Retinal pigment epithelial cell (primary cell): Measurements from ENCODE around the gene USH1G.
A peak's percentile ranks its signal among the peaks of the same experiment; 100 is the strongest.
"Not testable (repeated sequence)": the region's sequence is repeated elsewhere in the genome, so short reads cannot be mapped to it uniquely, and the experiment has no call there.

Experiments
- DNase-seq: peaks from one replicate; pipeline ENCODE4 v3.0.0-alpha.2; 2010; ENCODE audit warnings: low read depth
- H3K4me3 ChIP-seq: 2 replicates; pipeline ENCODE4 v1.5.1; 2011; ENCODE audit warnings: mild to moderate bottlenecking, low read length, control low read depth, moderate library complexity
- TF ChIP-seq, protein P1 (sequence below): conservative IDR thresholded peaks from 2 replicates; pipeline ENCODE4 v1.5.1; 2011; ENCODE audit warnings: low read depth, low read length, control low read depth, inconsistent platforms

The USH1G gene

DNA sequence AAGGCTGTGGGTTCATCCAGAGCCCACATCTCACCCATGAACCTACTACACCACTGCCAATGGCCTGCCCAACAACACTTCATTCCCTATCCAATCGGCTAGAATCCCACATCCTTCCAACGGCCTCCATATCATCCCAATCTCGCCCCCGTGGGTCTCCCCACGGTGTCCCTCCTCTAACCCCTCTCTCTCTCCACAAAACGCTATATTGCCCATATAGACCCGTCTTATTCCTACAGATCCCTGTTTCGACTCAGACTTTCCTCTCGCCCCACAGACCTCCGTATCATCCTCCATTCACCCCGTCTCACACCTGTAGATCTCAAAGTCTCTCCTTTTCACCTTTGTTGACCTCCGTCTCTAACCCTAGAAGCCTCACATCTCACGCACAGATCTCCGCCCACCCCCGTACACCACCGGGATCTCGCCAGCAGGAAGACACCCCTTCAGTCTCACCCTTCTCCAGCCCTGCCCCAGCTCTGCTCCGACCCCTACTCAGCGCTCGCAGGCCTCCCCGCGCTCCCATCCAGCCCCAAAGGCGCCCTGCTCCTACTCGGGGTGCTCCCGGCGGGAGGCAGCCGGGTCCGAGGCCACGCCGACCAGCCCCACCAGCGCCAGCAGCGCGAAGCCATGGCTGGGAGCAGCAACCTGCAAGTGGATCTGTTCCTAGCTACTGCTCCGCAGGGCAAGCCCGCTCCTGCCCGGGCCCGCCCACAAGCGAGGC is 50.6 kb downstream of the USH1G start, which contains the start of gene FDXR:
FDXR (minus strand) TSS at position 682 of the 724 bp plus-strand sequence; CDS start at position 632, 50 bp downstream.
- TF ChIP-seq, protein P1, sequence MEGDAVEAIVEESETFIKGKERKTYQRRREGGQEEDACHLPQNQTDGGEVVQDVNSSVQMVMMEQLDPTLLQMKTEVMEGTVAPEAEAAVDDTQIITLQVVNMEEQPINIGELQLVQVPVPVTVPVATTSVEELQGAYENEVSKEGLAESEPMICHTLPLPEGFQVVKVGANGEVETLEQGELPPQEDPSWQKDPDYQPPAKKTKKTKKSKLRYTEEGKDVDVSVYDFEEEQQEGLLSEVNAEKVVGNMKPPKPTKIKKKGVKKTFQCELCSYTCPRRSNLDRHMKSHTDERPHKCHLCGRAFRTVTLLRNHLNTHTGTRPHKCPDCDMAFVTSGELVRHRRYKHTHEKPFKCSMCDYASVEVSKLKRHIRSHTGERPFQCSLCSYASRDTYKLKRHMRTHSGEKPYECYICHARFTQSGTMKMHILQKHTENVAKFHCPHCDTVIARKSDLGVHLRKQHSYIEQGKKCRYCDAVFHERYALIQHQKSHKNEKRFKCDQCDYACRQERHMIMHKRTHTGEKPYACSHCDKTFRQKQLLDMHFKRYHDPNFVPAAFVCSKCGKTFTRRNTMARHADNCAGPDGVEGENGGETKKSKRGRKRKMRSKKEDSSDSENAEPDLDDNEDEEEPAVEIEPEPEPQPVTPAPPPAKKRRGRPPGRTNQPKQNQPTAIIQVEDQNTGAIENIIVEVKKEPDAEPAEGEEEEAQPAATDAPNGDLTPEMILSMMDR: no peak
- peak within 1 kb of the TSS; percentile 89 for H3K4me3 ChIP-seq
- no peak for DNase-seq

DNA sequence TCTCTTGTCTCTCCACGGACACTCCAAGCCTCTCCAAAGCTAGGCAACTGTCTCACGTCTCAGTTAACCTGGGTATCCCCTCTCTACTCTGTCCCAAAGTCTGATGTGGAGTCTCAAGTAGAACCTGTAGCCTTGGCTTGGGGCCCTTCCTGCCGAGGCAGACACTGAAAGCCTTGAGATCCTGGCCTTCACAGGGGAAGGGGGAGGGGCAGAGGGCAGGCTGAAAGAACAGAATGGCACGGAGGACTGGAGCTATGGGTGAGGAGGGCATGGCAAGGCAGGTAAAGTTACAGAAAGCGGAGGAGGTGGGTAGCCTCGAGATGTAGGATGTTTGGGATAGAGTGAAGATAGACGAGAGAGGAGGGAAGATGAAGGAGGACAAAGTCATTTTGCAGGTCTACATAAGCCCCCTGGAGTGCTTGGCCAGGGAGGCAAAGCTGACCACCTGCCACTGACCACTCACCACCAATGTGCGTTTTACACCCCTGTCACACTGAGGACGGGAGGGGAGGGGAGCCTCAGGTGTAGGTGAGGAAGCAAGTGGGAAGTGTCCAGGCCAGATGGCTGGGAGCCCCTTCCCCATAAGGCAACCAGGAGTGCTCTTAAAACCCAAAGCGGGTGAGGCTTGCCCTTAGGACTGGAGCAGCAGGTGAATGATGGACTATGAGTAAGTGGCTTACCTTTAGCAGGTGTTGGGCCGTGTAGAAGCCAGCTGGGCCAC is 51.5 kb downstream of the USH1G start:
- no peak overlapping the region for H3K4me3 ChIP-seq
- no peak for DNase-seq
- TF ChIP-seq, protein P1: no peak

DNA sequence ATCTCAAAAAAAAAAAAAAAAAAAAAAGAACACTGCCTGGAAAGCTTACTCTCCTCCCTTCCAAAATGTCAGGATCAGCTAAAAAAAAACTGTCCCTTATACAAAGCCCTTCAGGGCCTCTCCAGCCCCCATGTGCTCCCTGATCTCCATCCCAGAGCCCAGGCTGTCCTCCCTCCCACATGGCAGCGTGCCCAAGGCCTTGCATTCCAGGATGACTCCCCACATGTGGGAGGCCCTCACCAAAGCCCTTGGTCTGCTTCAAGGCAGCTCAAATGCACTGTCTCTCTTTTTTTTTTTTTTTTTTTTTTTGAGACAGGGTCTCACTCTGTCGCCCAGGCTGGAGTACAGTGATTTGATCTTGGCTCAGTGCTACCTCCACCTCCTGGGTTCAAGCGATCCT is 52.5 kb downstream of the USH1G start:
- no peak for DNase-seq
- no peak overlapping the region for H3K4me3 ChIP-seq
- TF ChIP-seq, protein P1: no peak

DNA sequence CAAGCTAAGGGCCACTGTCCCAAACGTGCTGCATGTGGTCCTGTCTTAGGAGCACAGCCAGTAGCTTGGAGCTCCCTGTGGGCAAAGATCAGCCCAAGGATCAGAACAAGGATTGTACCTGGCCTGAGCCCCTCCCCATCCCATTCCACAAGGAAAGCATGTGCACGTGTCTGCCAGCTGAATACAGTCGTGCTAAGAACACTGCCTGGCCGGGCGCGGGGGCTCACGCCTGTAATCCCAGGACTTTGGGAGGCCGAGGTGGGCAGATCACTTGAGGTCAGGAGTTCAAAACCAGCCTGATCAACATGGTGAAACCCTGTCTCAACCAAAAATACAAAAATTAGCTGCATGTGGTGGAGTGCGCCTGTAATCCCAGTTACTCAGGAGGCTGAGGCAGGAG is 53.0 kb downstream of the USH1G start:
- not testable (repeated sequence) for H3K4me3 ChIP-seq, DNase-seq

- TF ChIP-seq, protein P1: no peak
- H3K4me3 ChIP-seq: no peak overlapping the region
- no peak for DNase-seq
These were observed 54.2 kb downstream of the USH1G start for GRCh38 chr17:74868908-74869255.

- no peak for DNase-seq
- no peak overlapping the region for H3K4me3 ChIP-seq
- TF ChIP-seq, protein P1: no peak
These were observed 54.7 kb downstream of the USH1G start for GRCh38 chr17:74868251-74868907.

DNA sequence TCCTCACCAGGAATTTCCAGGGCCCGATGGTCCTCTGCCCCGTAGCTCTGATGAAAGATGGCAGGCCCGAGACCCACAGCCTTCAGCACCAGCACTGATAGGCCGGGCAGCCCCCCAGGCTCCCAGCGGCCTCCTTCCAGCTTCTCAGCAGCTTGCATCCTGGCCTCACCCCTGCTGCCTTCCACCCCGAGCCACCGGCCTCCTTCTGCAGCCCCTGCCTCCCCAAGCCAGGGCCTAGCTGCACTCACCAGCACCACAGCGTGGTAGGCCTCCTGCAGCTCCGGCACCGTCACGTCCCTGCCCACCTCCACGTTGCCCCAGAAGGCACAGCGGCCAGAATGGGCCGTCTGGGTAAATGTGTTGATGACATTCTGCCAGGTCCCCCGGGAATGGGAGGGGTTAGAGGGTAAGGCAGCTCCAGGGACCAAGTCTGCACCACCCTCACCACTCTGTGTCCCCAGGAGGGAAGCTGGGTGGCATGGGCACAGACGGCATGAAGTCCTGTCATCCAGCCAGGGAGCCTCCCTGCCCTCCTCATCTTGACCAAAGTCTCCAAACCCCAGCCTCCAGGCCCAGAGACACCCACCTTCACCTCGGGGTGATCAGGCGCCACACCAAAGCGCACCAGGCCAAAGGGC is 56.7 kb downstream of the USH1G start:
- TF ChIP-seq, protein P1: no peak
- no peak for DNase-seq
- no peak overlapping the region for H3K4me3 ChIP-seq
